GM12872 (cell line): ENCODE measurements around the gene PPIE.

ENCODE experiments used
- TF ChIP-seq, protein P1 (sequence below): IDR thresholded peaks from 3 replicates; pipeline ENCODE4 v1.5.1; 2011; ENCODE audit warnings: low read depth, mild to moderate bottlenecking, low read length, moderate library complexity; ENCODE audit not compliant: insufficient read depth

PPIE gene

GRCh38 chr1:39701049-39701439, 37.6 kb upstream of the PPIE start:
- TF ChIP-seq, protein P1, sequence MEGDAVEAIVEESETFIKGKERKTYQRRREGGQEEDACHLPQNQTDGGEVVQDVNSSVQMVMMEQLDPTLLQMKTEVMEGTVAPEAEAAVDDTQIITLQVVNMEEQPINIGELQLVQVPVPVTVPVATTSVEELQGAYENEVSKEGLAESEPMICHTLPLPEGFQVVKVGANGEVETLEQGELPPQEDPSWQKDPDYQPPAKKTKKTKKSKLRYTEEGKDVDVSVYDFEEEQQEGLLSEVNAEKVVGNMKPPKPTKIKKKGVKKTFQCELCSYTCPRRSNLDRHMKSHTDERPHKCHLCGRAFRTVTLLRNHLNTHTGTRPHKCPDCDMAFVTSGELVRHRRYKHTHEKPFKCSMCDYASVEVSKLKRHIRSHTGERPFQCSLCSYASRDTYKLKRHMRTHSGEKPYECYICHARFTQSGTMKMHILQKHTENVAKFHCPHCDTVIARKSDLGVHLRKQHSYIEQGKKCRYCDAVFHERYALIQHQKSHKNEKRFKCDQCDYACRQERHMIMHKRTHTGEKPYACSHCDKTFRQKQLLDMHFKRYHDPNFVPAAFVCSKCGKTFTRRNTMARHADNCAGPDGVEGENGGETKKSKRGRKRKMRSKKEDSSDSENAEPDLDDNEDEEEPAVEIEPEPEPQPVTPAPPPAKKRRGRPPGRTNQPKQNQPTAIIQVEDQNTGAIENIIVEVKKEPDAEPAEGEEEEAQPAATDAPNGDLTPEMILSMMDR: no peak

DNA sequence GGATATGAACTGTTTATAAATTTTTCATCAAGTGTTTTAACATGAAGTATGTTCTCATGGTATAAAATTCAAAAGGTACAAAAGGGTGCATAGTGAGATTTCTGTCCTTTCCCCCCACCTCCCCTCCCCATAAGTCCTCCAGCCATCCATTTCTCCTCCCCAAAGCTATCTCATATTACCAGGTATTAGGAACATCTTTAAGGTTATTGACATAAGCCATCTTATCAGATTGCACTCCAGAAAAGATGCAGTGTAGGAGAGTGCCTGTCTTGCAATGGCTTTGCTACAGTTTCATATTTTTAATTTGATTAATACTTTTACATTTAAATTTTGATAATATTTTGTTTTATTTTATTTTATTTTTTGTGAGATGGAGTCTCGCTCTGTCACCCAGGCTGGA, 33.9 kb upstream of the PPIE start:
- TF ChIP-seq, protein P1: no peak

- TF ChIP-seq, protein P1: no peak
Observed at GRCh38 chr1:39707506-39707905, 31.2 kb upstream of the PPIE start.

GRCh38 chr1:39711104-39711965, 27.3 kb upstream of the PPIE start:
- TF ChIP-seq, protein P1: no peak

GRCh38 chr1:39711966-39712340, 26.7 kb upstream of the PPIE start:
- TF ChIP-seq, protein P1: no peak

DNA sequence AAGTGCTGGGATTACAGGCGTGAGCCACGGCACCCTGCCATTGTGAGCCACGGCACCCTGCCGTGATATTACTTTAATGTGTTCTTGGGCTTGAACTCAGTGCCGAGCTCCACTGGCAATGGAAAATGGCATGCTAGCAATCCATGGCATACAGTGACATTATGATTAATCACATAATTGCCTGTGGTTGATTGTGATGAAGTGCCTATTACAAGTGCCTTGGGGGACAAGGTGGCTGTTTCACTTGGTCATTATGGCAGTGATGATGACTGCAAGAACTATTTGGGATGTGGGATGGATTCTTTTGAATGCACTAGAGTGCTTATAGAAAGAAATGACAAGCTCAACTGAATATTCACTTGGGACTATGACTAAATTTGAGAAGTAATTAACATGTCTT, 25.1 kb upstream of the PPIE start:
- TF ChIP-seq, protein P1: no peak

- TF ChIP-seq, protein P1: peak; percentile 24; the same call in 1 of the 3 replicates
Observed at GRCh38 chr1:39717809-39718208, 20.9 kb upstream of the PPIE start.
